Aorta (tissue), 5 donors: Measurements from ENCODE around the gene ALG2. TPM values are rescaled to one million over a fixed set of nuclear protein-coding genes. Genes with fewer than 3 reads are reported as not detected.

ENCODE experiments used
- ATAC-seq: fragments of 200-7000 bp; cut with Tn5 transposase; one replicate; pipeline ENCODE4 v1.9.1; 2022; ENCODE audit warnings: moderate library complexity; ENCODE audit not compliant: low FRiP score
- DNase-seq, 2 donors: peaks; one replicate each; pipeline ENCODE4 v3.0.0-alpha.2; 2020
- H3K27ac ChIP-seq, 2 donors: one replicate each; pipeline ENCODE4 v1.5.1; 2013; ENCODE audit warnings: low read length in 2 of 2, mild to moderate bottlenecking in 2 of 2, moderate library complexity in 2 of 2, control low read depth in 1 of 2, inconsistent platforms in 1 of 2, low read depth in 1 of 2
- H3K27me3 ChIP-seq, 2 donors: one replicate each; pipeline ENCODE4 v1.6.1; 2013; ENCODE audit warnings: control low read depth in 1 of 2, low read length in 1 of 2, mild to moderate bottlenecking in 1 of 2, moderate library complexity in 1 of 2; ENCODE audit not compliant: insufficient read depth in 2 of 2, control insufficient read depth in 1 of 2
- H3K36me3 ChIP-seq, 2 donors: one replicate each; pipeline ENCODE4 v1.6.1; 2013; ENCODE audit warnings: control low read depth in 1 of 2, low read length in 1 of 2, mild to moderate bottlenecking in 1 of 2; ENCODE audit not compliant: insufficient read depth in 2 of 2, control insufficient read depth in 1 of 2
- H3K4me1 ChIP-seq, 2 donors: one replicate each; pipeline ENCODE4 v1.6.1; 2013; ENCODE audit warnings: low read length in 2 of 2, control low read depth in 1 of 2, mild to moderate bottlenecking in 1 of 2, moderate library complexity in 1 of 2; ENCODE audit not compliant: insufficient read depth in 2 of 2, control insufficient read depth in 1 of 2
- H3K4me3 ChIP-seq, 2 donors: one replicate each; pipeline ENCODE4 v1.5.1; 2013; ENCODE audit warnings: low read length in 2 of 2, control low read depth in 1 of 2, mild to moderate bottlenecking in 1 of 2
- H3K9me3 ChIP-seq: one replicate; pipeline ENCODE4 v1.6.1; 2013; ENCODE audit warnings: mild to moderate bottlenecking, low read length; ENCODE audit not compliant: control insufficient read depth
- WGBS, 2 donors: extraction: QIAGEN DNeasy Blood & Tissue Kit; methylation state at CpG; one replicate each; pipeline ENCODE4 v1.1.7; 2013; 5-methylcytosine and 5-hydroxymethylcytosine counted together
- intact Hi-C, 2 donors: fragments of 100-400 bp; cut with DNase I; formaldehyde crosslinking; loops; one replicate each; pipeline versions ENCODE4 v1.14.2 to v1.15.0; 2022
- long read RNA-seq, 2 donors: library from polyadenylated mRNA; unstranded; transcript quantifications; one replicate each; pipeline ENCODE4 v2.0.0, GENCODE V29; 2020 to 2021
- polyA plus RNA-seq, 2 donors: library from polyadenylated mRNA; stranded (reverse); fragments of 200-250 nt; gene quantifications; one replicate each; pipeline ENCODE4 v1.2.3, GENCODE V29; 2013
- total RNA-seq, 2 donors: library from RNA; stranded (reverse); fragmentation: NEBNext Ultra II Directional; extraction: Animal tissue kit (Norgen Biotek cat#: 25700); gene quantifications; one replicate each; pipeline ENCODE4 v1.2.1, GENCODE V29; 2021
- donor health status: healthy with polysubstance abuse.
- donor health status: Bipolar disorder and iron deficiency.
- donor health status: DM: no; HTN: no; CAD: no.
- donor health status: DM: no; HTN: no; CAD: no.
- donor health status: DM: yes; HTN: yes; CAD: no.

The ALG2 gene, protein sequence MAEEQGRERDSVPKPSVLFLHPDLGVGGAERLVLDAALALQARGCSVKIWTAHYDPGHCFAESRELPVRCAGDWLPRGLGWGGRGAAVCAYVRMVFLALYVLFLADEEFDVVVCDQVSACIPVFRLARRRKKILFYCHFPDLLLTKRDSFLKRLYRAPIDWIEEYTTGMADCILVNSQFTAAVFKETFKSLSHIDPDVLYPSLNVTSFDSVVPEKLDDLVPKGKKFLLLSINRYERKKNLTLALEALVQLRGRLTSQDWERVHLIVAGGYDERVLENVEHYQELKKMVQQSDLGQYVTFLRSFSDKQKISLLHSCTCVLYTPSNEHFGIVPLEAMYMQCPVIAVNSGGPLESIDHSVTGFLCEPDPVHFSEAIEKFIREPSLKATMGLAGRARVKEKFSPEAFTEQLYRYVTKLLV
- 10 to 100 TPM; 22.2 to 24.1 TPM for total RNA-seq
- 10 to 100 TPM; 15.4 to 16.2 TPM for polyA plus RNA-seq
- long read RNA-seq, donor 1, transcript ALG2-203 (2 exons, 1,880 nt) = major isoform, 95 of 105 reads
- long read RNA-seq, donor 1, transcript ALG2-201 (3 exons, 2,966 nt) = minor isoform, 7 of 105 reads
- long read RNA-seq, donor 1, partial matches to known transcripts = 3 of 105 reads
- long read RNA-seq, donor 1, other reads (novel, unspliced or antisense) = 0 of 105 reads
- long read RNA-seq, donor 2, transcript ALG2-203 (2 exons, 1,880 nt) = major isoform, 7 of 9 reads
- long read RNA-seq, donor 2, partial matches to known transcripts = 0 of 9 reads
- long read RNA-seq, donor 2, other reads (novel, unspliced or antisense) = 1 of 9 reads

GRCh38 chr9:99221621-99222415 lies at the start of gene ALG2, which contains the start of gene SEC61B:
ALG2 (minus strand) TSS chr9:99221942; CDS start chr9:99221894, 48 bp downstream.
SEC61B (plus strand) TSS chr9:99222282; CDS start chr9:99222364, 82 bp downstream.
- ATAC-seq (peak; percentile 99), DNase-seq (peak; percentile 96 to 98)
- Histone ChIP-seq H3K4me3 (peak within 1 kb of the TSS; percentile 68 to 90), H3K9me3 (no peaks in the 10 kb centered on the region), H3K36me3 (peaks cover 0 to 7% of the 10 kb centered on the region in 2 donors), H3K27me3 (no peaks in the 10 kb centered on the region), H3K27ac (peak within 1 kb of the TSS; percentile 31 to 79), H3K4me1 (peaks cover 0 to 3% of the 10 kb centered on the region in 2 donors)
- intact Hi-C loops = loop anchor here in 1 of 2 donors (5.0 kb wide), 1 partner anchor 685 kb away; the partner anchor contains the start of gene STX17
- WGBS, 2 donors = 0 to 1% methylated on average over 68 to 70 of the region's 70 CpGs

DNA sequence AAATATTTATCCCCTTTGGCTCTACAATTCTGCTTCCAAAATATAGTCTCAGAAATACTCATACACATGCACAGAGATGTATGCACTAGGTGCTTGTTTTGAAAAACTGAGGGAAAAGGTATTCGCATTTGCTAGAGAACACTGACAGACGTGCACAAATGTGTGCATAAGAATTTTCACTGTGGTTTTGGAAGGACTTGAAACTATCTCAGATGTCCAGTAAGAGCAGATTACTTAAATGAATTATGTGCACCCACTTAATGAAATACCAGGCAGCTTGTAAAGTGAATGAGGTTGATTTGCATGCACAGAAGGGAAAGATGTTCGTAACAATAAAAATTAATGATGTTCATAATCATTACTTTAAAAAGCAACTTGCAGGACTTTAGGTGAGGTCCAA lies 48.7 kb upstream of the ALG2 start:
- H3K4me1 ChIP-seq = no peaks in the 10 kb centered on the region
- no peaks in the 10 kb centered on the region for H3K36me3 ChIP-seq
- H3K27me3 ChIP-seq = no peaks in the 10 kb centered on the region
- WGBS, 2 donors = 64 to 67% methylated on average over 3 of the region's 3 CpGs
- intact Hi-C loops = no loop called here
- no peaks in the 10 kb centered on the region for H3K9me3 ChIP-seq
- no peak overlapping the region for H3K27ac ChIP-seq
- ATAC-seq (no peak), DNase-seq (no peak)
- no peak overlapping the region for H3K4me3 ChIP-seq

DNA sequence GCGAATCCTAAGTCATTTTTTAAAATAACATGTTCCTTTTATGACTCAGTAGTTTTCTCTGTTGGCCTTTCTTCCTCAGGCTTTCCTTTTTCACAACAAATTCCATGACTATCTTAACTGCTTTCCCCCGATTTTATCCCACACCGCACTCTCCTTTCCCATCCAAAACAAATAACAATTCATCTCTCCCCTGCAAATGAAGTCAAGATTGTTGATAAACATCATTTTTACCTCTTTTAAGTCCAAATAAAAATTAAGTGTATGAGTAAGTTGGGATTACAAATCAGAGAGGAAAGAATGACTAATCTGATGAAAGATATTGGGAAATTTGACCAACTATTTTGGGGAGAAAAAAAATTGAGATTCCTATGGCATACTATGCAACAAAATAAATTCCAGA lies 47.7 kb upstream of the ALG2 start:
- 14 to 29% methylated on average over 3 of the region's 3 CpGs for WGBS, 2 donors

GRCh38 chr9:99266255-99267023 lies 44.7 kb upstream of the ALG2 start:
- 14% methylated on average over 17 of the region's 17 CpGs for WGBS, 2 donors
- no peak overlapping the region for H3K27ac ChIP-seq
- DNase-seq (peak; percentile 74 to 90), ATAC-seq (peak; percentile 79)
- H3K27me3 ChIP-seq = no peaks in the 10 kb centered on the region
- H3K36me3 ChIP-seq = no peaks in the 10 kb centered on the region
- intact Hi-C loops = loop anchor here (5.0 to 10.0 kb wide), 3 partner anchors 541 to 638 kb away; partner anchors contain the start of gene STX17 (in 1 of the 2)
- H3K4me3 ChIP-seq = no peak overlapping the region
- H3K4me1 ChIP-seq = no peaks in the 10 kb centered on the region
- no peaks in the 10 kb centered on the region for H3K9me3 ChIP-seq

More for the DNA sequence above, 47.7 kb upstream of the ALG2 start:
- intact Hi-C loops = loop anchor here (5.0 to 10.0 kb wide), 3 partner anchors 538 to 635 kb away; partner anchors contain the start of gene STX17 (in 1 of the 2)
- Histone ChIP-seq H3K4me3 (no peak overlapping the region), H3K9me3 (no peaks in the 10 kb centered on the region), H3K4me1 (no peaks in the 10 kb centered on the region), H3K36me3 (no peaks in the 10 kb centered on the region), H3K27ac (no peak overlapping the region), H3K27me3 (no peaks in the 10 kb centered on the region)
- no peak for DNase-seq
- ATAC-seq = no peak

DNA sequence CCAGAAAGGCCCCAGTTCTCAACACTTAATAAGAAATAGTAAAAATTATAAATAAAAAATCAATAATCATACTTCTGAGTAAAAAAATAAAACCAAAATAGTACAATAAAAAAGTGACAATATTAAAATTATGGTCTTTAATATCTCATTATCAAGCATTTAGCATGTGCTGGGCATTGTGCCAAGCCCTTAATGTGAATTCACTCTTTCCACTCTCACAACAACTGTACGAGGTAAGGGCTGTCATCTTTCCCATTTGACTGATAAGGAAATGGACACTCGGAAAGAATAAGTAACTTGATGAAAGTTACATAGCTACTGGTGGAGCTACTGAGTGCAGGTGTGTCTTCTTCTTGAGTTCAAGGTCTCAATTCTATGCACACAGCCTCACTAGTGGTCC lies 43.9 kb upstream of the ALG2 start:
- H3K4me3 ChIP-seq = no peak overlapping the region
- H3K27me3 ChIP-seq = no peaks in the 10 kb centered on the region
- no peaks in the 10 kb centered on the region for H3K9me3 ChIP-seq
- H3K4me1 ChIP-seq = no peaks in the 10 kb centered on the region
- no peak overlapping the region for H3K27ac ChIP-seq
- ATAC-seq (no peak), DNase-seq (no peak)
- H3K36me3 ChIP-seq = no peaks in the 10 kb centered on the region
- intact Hi-C loops = loop anchor here (5.0 to 10.0 kb wide), 3 partner anchors 542 to 639 kb away; partner anchors contain the start of gene STX17 (in 1 of the 2)
- WGBS, 2 donors = 51 to 63% methylated on average over 2 of the region's 2 CpGs

GRCh38 chr9:99264070-99264680 lies 42.4 kb upstream of the ALG2 start:
- H3K36me3 ChIP-seq = no peaks in the 10 kb centered on the region
- no peaks in the 10 kb centered on the region for H3K27me3 ChIP-seq

GRCh38 chr9:99262949-99263418 lies 41.2 kb upstream of the ALG2 start:
- H3K4me1 ChIP-seq = no peaks in the 10 kb centered on the region
- ATAC-seq (no peak), DNase-seq (no peak)
- intact Hi-C loops = loop anchor here in 1 of 2 donors (10.0 kb wide), 2 partner anchors 552 to 642 kb away; partner anchors contain the start of gene STX17
- no peaks in the 10 kb centered on the region for H3K27me3 ChIP-seq
- no peaks in the 10 kb centered on the region for H3K9me3 ChIP-seq
- WGBS, 2 donors = 87 to 88% methylated on average over 7 of the region's 7 CpGs
- no peaks in the 10 kb centered on the region for H3K36me3 ChIP-seq
- H3K27ac ChIP-seq = no peak overlapping the region
- no peak overlapping the region for H3K4me3 ChIP-seq

More at GRCh38 chr9:99264070-99264680, 42.4 kb upstream of the ALG2 start:
- DNase-seq (no peak), ATAC-seq (no peak)
- Histone ChIP-seq H3K4me3 (no peak overlapping the region), H3K4me1 (no peaks in the 10 kb centered on the region), H3K27ac (no peak overlapping the region), H3K9me3 (no peaks in the 10 kb centered on the region)
- intact Hi-C loops = loop anchor here in 1 of 2 donors (10.0 kb wide), 2 partner anchors 551 to 641 kb away; partner anchors contain the start of gene STX17
- WGBS, 2 donors = 91 to 99% methylated on average over 3 of the region's 3 CpGs
